HEK293 (cell line): Measurements from ENCODE around the gene RACK1.

Experiments used
- BCL11B ChIP-seq: fragments of 450-650 bp; formaldehyde crosslinking; IDR thresholded peaks from 2 replicates; pipeline ENCODE4 v1.5.1; 2016; ENCODE audit warnings: low read depth, missing biosample characterization, missing genetic modification characterization
- KLF1 ChIP-seq: fragments of 450-650 bp; formaldehyde crosslinking; IDR thresholded peaks from 2 replicates; pipeline ENCODE4 v1.5.1; 2016; ENCODE audit warnings: missing biosample characterization, missing genetic modification characterization
- KLF7 ChIP-seq: fragments of 450-650 bp; formaldehyde crosslinking; IDR thresholded peaks from 2 replicates; pipeline ENCODE4 v1.5.1; 2016; ENCODE audit warnings: missing biosample characterization, missing genetic modification characterization, borderline replicate concordance
- KLF9 ChIP-seq: fragments of 450-650 bp; formaldehyde crosslinking; IDR thresholded peaks from 2 replicates; pipeline ENCODE4 v1.5.1; 2016; ENCODE audit warnings: missing biosample characterization, missing genetic modification characterization, low read depth
- PRDM1 ChIP-seq: fragments of 450-650 bp; formaldehyde crosslinking; IDR thresholded peaks from 2 replicates; pipeline ENCODE4; 2016; ENCODE audit warnings: missing biosample characterization, missing genetic modification characterization
- SETDB1 ChIP-seq: IDR thresholded peaks from one replicate; pipeline ENCODE4 v1.6.1; 2017; ENCODE audit warnings: mild to moderate bottlenecking, low read length, moderate library complexity, mixed read lengths; ENCODE audit not compliant: insufficient read length
- SP2 ChIP-seq: fragments of 450-650 bp; formaldehyde crosslinking; IDR thresholded peaks from 2 replicates; pipeline ENCODE4 v1.5.1; 2016; ENCODE audit warnings: missing biosample characterization, missing genetic modification characterization
- SP7 ChIP-seq: fragments of 450-650 bp; formaldehyde crosslinking; IDR thresholded peaks from 2 replicates; pipeline ENCODE4 v1.5.1; 2016; ENCODE audit warnings: missing biosample characterization, missing genetic modification characterization
- WT1 ChIP-seq: fragments of 450-650 bp; formaldehyde crosslinking; IDR thresholded peaks from 2 replicates; pipeline ENCODE4 v1.5.1; 2016; ENCODE audit warnings: missing biosample characterization, missing genetic modification characterization
- YY1 ChIP-seq: fragments of 450-650 bp; formaldehyde crosslinking; IDR thresholded peaks from 2 replicates; pipeline ENCODE4 v1.5.1; 2018; ENCODE audit warnings: missing biosample characterization, missing genetic modification characterization
- YY2 ChIP-seq: fragments of 450-650 bp; formaldehyde crosslinking; IDR thresholded peaks from 2 replicates; pipeline ENCODE4 v1.5.1; 2016; ENCODE audit warnings: missing biosample characterization, missing genetic modification characterization
- ZBTB1 ChIP-seq: fragments of 450-650 bp; formaldehyde crosslinking; IDR thresholded peaks from 2 replicates; pipeline ENCODE4 v1.5.1; 2016; ENCODE audit warnings: missing biosample characterization, missing genetic modification characterization
- ZBTB7A ChIP-seq: fragments of 450-650 bp; formaldehyde crosslinking; IDR thresholded peaks from 2 replicates; pipeline ENCODE4 v1.5.1; 2016; ENCODE audit warnings: low read depth, missing biosample characterization, missing genetic modification characterization
- ZFHX2 ChIP-seq: fragments of 450-650 bp; formaldehyde crosslinking; conservative IDR thresholded peaks from 2 replicates; pipeline ENCODE4 v1.5.1; 2016; ENCODE audit warnings: missing biosample characterization, missing genetic modification characterization
- ZIC2 ChIP-seq: fragments of 450-650 bp; formaldehyde crosslinking; IDR thresholded peaks from 2 replicates; pipeline ENCODE4 v1.5.1; 2016; ENCODE audit warnings: missing biosample characterization, missing genetic modification characterization
- ZNF121 ChIP-seq: fragments of 450-650 bp; formaldehyde crosslinking; IDR thresholded peaks from 2 replicates; pipeline ENCODE4 v1.5.1; 2016; ENCODE audit warnings: missing biosample characterization, missing genetic modification characterization
- ZNF175 ChIP-seq: fragments of 450-650 bp; formaldehyde crosslinking; IDR thresholded peaks from 2 replicates; pipeline ENCODE4 v1.5.1; 2016; ENCODE audit warnings: missing biosample characterization, missing genetic modification characterization
- ZNF18 ChIP-seq: fragments of 450-650 bp; formaldehyde crosslinking; IDR thresholded peaks from 2 replicates; pipeline ENCODE4 v1.5.1; 2016; ENCODE audit warnings: missing biosample characterization, missing genetic modification characterization
- ZNF19 ChIP-seq: fragments of 450-650 bp; formaldehyde crosslinking; IDR thresholded peaks from 2 replicates; pipeline ENCODE4; 2016; ENCODE audit warnings: missing biosample characterization, missing genetic modification characterization, low read depth
- ZNF2 ChIP-seq: fragments of 450-650 bp; formaldehyde crosslinking; IDR thresholded peaks from 2 replicates; pipeline ENCODE4 v1.5.1; 2016; ENCODE audit warnings: missing biosample characterization, missing genetic modification characterization
- ZNF202 ChIP-seq: fragments of 450-650 bp; formaldehyde crosslinking; IDR thresholded peaks from 2 replicates; pipeline ENCODE4 v1.5.1; 2016; ENCODE audit warnings: missing biosample characterization, missing genetic modification characterization, borderline replicate concordance
- ZNF335 ChIP-seq: fragments of 450-650 bp; formaldehyde crosslinking; conservative IDR thresholded peaks from 2 replicates; pipeline ENCODE4 v1.5.1; 2016; ENCODE audit warnings: missing biosample characterization, missing genetic modification characterization
- ZNF354C ChIP-seq: fragments of 450-650 bp; formaldehyde crosslinking; IDR thresholded peaks from 2 replicates; pipeline ENCODE4 v1.5.1; 2016; ENCODE audit warnings: missing biosample characterization, missing genetic modification characterization, low read depth, borderline replicate concordance
- ZNF362 ChIP-seq: fragments of 450-650 bp; formaldehyde crosslinking; IDR thresholded peaks from 2 replicates; pipeline ENCODE4 v1.5.1; 2016; ENCODE audit warnings: missing biosample characterization, missing genetic modification characterization
- ZNF404 ChIP-seq: fragments of 450-650 bp; formaldehyde crosslinking; IDR thresholded peaks from 2 replicates; pipeline ENCODE4 v1.5.1; 2017; ENCODE audit warnings: missing biosample characterization, missing genetic modification characterization
- ZNF600 ChIP-seq: fragments of 450-650 bp; formaldehyde crosslinking; IDR thresholded peaks from 2 replicates; pipeline ENCODE4 v1.5.1; 2016; ENCODE audit warnings: missing biosample characterization, missing genetic modification characterization
- ZNF639 ChIP-seq: fragments of 450-650 bp; formaldehyde crosslinking; IDR thresholded peaks from 2 replicates; pipeline ENCODE4 v1.5.1; 2016; ENCODE audit warnings: missing biosample characterization, missing genetic modification characterization
- ZXDB ChIP-seq: fragments of 450-650 bp; formaldehyde crosslinking; IDR thresholded peaks from 2 replicates; pipeline ENCODE4 v1.5.1; 2016; ENCODE audit warnings: missing biosample characterization, missing genetic modification characterization
- TF ChIP-seq, protein P1 (sequence below): fragments of 450-650 bp; formaldehyde crosslinking; IDR thresholded peaks from 2 replicates; pipeline ENCODE4 v1.5.0; 2017; ENCODE audit warnings: missing biosample characterization, missing genetic modification characterization, borderline replicate concordance
- TF ChIP-seq, protein P2 (sequence below): fragments of 450-650 bp; formaldehyde crosslinking; optimal IDR thresholded peaks from 2 replicates; pipeline ENCODE3; 2016; ENCODE audit warnings: missing biosample characterization, mild to moderate bottlenecking, missing genetic modification characterization
- TF ChIP-seq, protein P3 (sequence below): fragments of 450-650 bp; formaldehyde crosslinking; IDR thresholded peaks from 2 replicates; pipeline ENCODE4 v1.5.1; 2016; ENCODE audit warnings: missing biosample characterization, missing genetic modification characterization

The RACK1 gene

GRCh38 chr5:181246276-181247049 is 2.8 kb upstream of the RACK1 start (continued):
- no peak for TF ChIP-seq ZNF202 (tag by site-specific recombination)
- TF ChIP-seq, protein P1, sequence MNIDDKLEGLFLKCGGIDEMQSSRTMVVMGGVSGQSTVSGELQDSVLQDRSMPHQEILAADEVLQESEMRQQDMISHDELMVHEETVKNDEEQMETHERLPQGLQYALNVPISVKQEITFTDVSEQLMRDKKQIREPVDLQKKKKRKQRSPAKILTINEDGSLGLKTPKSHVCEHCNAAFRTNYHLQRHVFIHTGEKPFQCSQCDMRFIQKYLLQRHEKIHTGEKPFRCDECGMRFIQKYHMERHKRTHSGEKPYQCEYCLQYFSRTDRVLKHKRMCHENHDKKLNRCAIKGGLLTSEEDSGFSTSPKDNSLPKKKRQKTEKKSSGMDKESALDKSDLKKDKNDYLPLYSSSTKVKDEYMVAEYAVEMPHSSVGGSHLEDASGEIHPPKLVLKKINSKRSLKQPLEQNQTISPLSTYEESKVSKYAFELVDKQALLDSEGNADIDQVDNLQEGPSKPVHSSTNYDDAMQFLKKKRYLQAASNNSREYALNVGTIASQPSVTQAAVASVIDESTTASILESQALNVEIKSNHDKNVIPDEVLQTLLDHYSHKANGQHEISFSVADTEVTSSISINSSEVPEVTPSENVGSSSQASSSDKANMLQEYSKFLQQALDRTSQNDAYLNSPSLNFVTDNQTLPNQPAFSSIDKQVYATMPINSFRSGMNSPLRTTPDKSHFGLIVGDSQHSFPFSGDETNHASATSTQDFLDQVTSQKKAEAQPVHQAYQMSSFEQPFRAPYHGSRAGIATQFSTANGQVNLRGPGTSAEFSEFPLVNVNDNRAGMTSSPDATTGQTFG (tag by site-specific recombination), result no peak
- no peak for TF ChIP-seq YY2 (tag by site-specific recombination)
- peak; percentile 87 for TF ChIP-seq SP2
- TF ChIP-seq BCL11B (tag by site-specific recombination), result peak; percentile 56; the same call in 1 of the 2 replicates
- no peak; the same call in 1 of the 2 replicates for TF ChIP-seq ZNF362
- no peak for TF ChIP-seq ZNF175 (tag by site-specific recombination)
- TF ChIP-seq ZFHX2 (tag by site-specific recombination), result peak; percentile 77; the same call in 1 of the 2 replicates
- peak; percentile 52; the same call in 1 of the 2 replicates for TF ChIP-seq PRDM1 (tag by site-specific recombination)
- no peak for TF ChIP-seq ZNF18 (tag by site-specific recombination)
- TF ChIP-seq ZNF639 (tag by site-specific recombination), result no peak
- TF ChIP-seq ZNF121, result no peak
- TF ChIP-seq, protein P2, sequence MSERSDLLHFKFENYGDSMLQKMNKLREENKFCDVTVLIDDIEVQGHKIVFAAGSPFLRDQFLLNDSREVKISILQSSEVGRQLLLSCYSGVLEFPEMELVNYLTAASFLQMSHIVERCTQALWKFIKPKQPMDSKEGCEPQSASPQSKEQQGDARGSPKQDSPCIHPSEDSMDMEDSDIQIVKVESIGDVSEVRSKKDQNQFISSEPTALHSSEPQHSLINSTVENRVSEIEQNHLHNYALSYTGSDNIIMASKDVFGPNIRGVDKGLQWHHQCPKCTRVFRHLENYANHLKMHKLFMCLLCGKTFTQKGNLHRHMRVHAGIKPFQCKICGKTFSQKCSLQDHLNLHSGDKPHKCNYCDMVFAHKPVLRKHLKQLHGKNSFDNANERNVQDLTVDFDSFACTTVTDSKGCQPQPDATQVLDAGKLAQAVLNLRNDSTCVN, result peak; percentile 42
- peak; percentile 92 for TF ChIP-seq ZXDB (tag by site-specific recombination)
- peak; percentile 13; the same call in 1 of the 2 replicates for TF ChIP-seq ZNF600
- TF ChIP-seq ZNF335 (tag by site-specific recombination), result peak; percentile 42
- TF ChIP-seq KLF1, result peak; percentile 99
- peak; percentile 50; the same call in 1 of the 2 replicates for TF ChIP-seq WT1 (tag by site-specific recombination)
- no peak for TF ChIP-seq ZNF354C (tag by site-specific recombination)
- TF ChIP-seq YY1 (tag by site-specific recombination), result no peak; the same call in 1 of the 2 replicates
- TF ChIP-seq KLF7, result peak; percentile 99
- TF ChIP-seq ZNF2 (tag by site-specific recombination), result peak; percentile 17; the same call in 1 of the 2 replicates
- TF ChIP-seq ZNF19 (tag by site-specific recombination), result no peak
- TF ChIP-seq ZBTB1 (tag by site-specific recombination), result no peak
- peak; percentile 38 for TF ChIP-seq ZIC2 (tag by site-specific recombination)
- TF ChIP-seq SETDB1, result no peak
- TF ChIP-seq SP7 (tag by site-specific recombination), result peak; percentile 52
- TF ChIP-seq ZNF404 (tag by site-specific recombination), result no peak
- no peak for TF ChIP-seq ZBTB7A (tag by site-specific recombination)
- TF ChIP-seq, protein P3, sequence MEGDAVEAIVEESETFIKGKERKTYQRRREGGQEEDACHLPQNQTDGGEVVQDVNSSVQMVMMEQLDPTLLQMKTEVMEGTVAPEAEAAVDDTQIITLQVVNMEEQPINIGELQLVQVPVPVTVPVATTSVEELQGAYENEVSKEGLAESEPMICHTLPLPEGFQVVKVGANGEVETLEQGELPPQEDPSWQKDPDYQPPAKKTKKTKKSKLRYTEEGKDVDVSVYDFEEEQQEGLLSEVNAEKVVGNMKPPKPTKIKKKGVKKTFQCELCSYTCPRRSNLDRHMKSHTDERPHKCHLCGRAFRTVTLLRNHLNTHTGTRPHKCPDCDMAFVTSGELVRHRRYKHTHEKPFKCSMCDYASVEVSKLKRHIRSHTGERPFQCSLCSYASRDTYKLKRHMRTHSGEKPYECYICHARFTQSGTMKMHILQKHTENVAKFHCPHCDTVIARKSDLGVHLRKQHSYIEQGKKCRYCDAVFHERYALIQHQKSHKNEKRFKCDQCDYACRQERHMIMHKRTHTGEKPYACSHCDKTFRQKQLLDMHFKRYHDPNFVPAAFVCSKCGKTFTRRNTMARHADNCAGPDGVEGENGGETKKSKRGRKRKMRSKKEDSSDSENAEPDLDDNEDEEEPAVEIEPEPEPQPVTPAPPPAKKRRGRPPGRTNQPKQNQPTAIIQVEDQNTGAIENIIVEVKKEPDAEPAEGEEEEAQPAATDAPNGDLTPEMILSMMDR (tag by site-specific recombination), result peak; percentile 25; the same call in 1 of the 2 replicates
- peak; percentile 98 for TF ChIP-seq KLF9
